Hematopoietic multipotent progenitor cell treated with erythropoietin and hydrocortisone succinate and interleukin-3 and kit ligand, for 17 days (in vitro differentiated cells): Measurements from ENCODE around the gene PTPRN2.
"Not testable (repeated sequence)": the region's sequence is repeated elsewhere in the genome, so short reads cannot be mapped to it uniquely, and the experiment has no call there.

Experiments used
- DNase-seq: peaks from one replicate; pipeline ENCODE4 v3.0.0-alpha.2; 2015; ENCODE audit warnings: low spot score

The PTPRN2 gene

DNA sequence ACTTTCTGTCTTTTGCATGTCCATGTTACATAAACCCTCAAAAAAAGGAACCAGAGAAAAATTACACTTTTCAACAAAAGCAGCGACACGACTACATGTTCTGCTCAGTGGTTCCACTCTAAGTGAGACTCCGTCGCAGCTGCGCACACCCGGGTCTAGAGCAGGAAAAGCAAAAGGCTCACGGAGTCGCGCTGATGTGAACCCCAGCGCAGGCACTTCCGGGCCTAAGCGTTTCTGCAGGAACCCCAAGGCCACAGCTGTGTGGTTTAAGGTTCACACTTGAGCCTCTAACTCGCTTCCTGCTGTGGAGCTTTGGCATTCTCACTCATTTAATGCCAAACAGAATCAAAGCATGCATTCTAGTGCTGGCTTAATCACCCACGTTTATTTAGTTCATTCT, 1010.6 kb downstream of the PTPRN2 start:
- DNase-seq, result no peak

DNA sequence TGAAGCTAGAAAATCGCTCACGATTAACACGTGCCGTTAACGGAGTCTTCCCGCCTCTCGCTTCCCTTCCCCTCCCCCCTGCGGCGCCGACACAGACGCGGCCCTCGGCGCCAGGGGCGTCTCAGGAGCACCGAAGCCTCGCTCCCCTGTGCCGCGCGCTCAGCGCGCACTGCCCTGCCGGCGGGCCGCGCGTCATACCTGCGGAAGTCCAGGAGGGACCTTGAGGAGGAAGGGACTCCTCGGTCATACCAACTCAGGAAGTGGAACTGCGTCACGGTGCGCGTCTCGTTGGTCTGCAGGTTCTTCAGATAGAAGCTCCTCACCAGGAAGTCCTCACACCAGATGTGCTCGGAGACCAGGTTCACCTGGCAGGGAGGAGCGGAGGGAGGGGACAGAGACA, 1011.2 kb downstream of the PTPRN2 start:
- DNase-seq, result no peak

DNA sequence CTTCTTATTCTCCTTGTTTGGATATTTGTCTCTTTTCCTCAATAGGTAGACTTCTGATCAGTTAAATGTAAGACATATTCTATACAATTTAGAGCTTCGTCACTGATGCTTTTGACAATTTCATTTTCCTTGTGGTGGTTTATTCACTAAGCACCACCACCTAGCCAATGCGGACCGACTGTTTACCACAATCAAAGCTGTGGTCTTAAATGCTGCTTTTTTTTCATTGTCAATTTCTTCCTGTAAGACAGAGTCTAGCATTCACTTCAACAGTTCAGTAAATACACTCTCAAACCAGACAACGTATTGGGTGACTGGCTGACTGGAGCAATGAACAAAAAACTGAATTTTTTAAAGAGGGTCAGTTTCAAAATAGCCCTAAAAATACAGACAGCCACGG, 1011.8 kb downstream of the PTPRN2 start:
- no peak for DNase-seq

DNA sequence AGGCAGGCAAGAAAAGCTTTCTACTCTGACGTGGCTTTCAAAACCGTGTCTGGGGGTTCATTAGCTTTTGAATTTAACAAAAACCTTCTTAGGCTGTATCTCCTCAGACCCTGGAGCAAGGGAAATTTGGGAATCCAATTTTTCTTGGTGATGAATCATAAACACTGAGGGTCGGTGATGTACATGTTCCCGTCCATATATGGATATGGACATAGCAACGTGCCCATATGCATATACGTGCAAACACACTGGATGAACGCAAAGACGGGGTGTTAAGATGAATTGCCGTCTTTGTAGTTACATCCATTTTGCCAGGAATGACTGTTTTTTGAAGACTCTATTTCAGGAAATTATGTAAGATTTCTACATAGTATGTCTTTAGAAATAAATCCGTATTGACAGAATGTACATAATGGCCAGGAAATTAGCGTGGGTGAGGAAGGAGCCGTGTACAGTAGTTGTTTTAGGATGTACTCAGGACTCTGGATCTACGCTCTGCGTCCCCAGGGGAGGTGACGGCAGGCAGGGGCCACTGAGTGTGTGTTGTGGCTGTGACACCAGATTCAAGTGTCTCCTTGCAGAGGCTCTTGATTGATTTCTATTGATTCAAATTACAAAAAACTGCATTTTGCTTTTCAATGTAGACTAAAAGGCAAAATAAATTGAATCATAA, 1012.6 kb downstream of the PTPRN2 start:
- no peak for DNase-seq

DNA sequence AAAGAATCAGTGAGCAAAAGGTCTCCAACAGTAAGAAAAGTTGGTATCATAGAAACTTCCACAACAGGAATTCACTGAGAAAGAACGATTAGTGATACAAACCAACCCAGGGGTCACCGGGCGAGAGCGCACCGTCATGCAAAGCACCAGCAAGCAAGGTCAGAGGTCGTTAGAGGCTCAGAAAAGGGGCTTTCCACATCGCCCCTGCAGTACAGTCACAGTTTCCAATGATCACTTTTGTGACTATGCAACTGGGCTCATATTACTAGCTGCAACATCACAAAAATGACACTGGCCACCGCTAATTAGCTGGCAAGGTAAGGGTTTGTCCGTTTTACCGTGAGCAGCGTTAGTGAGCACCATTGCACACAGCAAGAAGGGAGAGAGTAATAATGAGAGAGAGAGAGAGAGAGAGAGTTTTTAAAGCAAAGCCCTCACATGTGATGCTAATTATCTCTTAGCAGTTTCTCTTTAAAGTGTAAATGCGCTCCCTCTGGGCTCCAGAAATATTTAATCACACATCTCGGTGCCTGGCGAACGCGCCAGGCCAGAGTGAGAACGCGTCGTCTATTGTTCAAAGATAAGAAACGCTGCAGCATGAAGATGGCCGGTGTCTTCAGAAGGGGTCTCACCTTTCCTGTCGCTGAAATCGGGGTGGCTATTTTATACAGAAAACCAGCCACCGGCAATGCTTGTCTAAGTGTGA, 1013.4 kb downstream of the PTPRN2 start:
- no peak for DNase-seq

DNA sequence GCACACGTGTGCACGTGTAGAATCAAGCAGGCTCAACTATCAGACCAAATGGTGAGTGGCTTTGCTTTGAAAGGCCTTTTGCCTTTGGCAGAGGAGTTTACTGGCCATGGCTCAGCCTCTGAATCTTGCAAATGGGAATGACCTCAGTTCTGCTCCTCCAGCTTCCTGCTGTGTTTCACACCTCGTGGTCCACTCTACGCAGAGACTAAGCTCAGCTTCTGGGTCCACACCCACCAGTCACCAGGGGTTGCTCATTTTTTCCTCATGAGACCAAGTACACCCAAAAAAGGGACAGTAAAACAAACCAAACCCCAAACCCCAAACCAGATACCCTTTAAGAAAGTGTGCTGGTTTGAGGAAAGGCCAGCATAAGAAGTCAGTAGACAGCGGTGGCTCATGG, 1014.4 kb downstream of the PTPRN2 start:
- DNase-seq, result no peak

DNA sequence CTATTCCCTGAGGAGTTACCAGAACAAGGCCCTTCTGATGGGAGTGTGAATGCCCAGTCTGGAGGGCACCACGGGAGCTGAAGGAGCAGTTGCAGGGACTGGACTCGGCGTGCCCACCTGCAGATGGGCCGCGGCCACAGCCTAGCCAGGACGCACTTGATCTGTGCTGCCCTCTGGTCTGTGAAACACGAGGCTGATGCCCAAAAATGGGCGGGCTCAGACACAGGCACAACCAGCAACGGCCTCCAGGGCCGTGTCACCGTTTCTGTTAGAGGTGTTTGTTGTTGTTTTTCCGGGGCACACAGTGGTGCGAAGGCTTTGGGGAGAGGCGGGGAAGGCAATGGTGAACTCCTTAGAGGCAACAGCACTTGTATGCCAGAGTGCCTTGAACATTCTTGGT, 1015.0 kb downstream of the PTPRN2 start:
- DNase-seq, result no peak

DNA sequence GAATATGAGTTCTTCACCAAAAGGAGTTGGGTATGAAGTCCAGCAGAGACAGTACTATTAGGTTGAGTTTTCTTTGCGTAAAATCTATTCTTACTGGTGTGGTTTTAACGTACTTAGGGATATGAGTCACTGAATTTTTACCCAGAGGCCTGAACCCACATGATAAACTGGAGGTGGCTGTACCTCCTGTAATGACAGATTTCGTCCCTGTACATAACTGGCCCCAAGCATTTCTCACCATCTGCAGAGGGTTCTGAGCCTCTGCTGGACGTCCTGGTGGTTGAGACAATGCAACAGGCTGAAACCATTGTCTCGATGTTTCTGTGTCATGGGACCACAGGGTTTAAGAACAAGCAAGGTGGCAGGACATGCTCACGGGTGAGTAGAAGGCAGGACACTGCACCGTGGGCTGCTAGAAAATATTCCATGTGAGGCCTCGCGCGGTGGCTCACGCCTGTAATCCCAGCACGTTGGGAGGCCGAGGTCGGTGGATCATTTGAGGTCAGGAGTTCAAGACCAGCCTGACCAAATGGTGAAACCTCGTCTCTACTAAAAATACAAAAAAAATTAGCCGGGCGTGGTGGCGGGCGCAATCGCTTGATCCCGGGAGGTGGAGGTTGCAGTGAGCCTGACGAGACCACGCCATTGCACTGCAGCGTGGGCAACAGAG, 1017.0 kb downstream of the PTPRN2 start:
- no peak for DNase-seq

DNA sequence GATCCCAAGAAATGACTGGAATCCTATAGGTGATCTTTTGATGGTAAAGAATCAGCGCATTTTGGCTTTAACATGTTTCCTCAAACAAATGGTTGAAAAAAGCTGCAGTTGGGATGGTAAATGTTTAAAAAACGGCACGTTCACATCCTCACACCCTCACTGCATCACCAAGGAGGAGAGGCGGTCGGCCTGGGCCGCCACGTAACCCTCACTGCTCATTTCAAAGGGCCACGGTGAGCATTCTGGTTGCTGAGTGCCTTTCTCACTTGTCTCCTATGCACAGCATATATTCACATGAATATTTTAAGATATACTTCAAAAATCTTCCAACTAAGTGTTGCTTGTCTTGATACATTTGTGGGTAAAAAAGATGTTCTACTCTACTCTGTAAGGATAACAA, 1017.7 kb downstream of the PTPRN2 start:
- no peak for DNase-seq

DNA sequence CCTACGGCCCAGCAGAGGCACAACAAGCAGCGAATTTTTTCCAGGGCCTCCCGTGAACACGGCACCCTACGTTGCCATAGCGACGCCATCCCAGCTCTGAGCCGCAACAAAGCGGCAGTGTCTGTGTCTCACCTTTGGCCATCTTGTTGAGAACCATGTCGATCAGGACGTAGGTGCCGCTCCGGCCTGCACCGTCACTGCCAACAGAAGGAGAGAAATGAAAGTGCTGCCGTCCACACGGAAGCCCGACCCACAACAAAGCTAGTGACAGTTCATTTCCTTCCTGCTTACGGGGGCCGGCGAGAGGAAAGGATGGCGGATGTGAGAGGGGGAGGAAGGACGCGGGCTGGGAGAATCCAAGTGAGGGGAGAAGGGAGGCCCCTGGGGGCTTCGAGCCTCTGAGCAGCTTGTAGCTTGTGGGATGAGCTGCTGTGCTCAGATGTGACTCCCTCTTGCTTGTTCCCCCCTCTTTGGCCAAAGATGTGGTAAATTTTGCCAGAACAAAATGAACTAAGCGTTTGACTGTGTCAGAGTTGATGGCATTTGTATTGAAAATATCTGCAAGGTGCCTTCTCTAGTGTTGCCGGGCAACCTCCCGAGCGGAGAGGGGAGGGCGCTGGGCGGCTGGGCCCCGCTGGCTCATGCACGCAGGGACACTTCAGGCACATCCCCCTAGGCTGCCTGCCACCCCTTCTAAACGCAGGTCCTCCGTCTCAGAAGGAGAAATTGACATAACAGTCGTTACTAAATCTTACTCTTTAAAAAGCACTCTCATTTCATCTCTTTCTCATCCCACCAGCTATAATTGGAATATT, 1018.6 kb downstream of the PTPRN2 start:
- no peak for DNase-seq

DNA sequence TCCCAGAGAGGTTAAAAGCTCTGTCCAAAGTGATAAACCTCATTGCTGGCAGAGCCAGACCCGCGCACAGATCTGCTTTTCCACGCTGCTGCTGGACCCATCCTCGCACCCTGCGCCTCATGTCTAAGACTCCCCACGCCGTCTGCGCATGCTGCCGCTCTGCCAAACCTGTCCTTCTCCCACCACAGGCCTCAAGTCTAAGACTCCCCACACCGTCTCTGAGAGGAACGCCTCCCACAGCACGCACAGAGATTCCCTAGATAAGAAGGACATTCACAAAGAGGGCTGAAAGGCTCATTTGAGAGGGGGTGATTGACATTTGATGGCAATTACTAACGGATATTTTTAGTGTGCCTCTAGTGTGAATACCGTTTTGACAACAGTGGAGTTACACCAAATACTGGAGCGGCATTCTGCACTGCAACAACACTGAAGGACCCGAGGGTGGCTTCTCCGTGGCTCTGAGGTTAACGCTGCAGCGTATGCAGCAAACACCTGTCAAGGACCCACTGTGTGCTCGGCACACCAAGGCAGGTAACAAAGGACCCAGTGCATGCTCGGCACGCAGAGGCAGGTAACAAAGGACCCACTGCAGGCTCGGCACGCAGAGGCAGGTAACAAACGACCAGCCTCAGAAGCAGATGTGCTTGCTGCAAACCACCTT, 1019.4 kb downstream of the PTPRN2 start:
- no peak for DNase-seq

DNA sequence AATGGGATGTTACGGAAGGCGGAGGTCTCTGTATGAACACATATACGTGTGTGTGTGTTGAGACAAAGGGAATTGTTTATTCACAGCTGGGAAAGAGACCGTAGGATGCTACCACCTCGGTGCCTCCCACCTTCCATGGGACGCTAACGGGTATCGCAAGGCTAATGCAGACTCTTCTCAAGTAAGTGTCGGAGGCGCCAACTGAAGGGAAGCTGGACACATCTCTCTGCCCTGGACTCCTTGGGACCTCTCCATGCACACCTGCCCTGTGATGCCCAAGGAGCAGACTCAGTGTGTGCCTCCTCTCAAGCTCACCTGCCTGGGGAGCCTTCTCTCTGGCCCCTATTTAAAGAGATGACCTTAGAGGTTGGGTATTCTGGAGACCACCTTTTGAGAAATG, 1020.0 kb downstream of the PTPRN2 start:
- DNase-seq, result no peak

DNA sequence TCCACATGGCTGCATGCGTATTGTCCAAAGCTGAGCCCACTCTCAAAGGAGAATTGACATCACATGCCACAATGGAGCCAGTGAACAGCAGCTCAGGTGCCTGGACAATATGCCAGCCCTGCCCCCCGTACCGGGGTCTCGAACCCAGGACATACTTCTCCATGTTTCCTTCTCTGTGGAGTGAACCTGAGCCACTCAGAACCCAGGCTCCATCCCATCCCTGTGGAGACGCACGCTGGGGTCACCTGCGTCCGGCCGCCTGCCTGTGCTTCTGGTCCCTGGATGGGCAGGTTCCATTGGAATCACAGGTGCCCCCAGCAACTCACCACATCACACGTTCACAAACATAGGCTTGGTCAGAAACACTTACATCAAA, 1021.0 kb downstream of the PTPRN2 start:
- DNase-seq, result no peak

DNA sequence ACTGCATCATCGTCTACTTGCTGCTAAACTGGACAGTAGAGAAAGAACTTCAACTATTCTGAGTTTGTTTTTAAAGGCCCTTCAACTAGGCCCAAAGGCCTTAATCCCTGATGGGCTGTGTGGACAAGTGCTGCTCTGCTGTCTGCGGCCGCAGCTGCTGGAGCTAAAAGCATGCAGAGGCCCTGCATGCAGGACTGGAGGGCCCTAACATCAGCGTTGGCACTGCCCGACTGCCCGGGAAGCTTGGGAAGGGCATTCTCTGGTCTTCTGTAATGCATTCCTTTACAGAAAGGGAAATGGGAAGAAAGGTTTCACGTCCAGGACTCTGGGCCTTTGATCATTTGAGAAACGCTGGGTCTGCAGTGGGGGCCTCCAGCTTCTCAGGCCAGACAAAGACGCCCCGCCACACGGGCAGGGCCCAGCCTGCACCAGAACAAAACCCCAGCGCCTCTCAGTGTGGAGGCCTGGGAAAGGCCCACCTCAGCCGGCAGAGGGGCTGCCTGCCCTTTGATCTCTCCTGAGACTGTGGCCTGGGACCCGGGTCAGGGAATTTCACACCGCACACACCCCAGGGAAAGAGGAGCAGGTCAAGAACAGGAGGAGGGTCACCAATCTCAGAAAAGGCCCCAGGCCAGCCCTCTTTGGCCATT, 1021.5 kb downstream of the PTPRN2 start:
- DNase-seq, result no peak

DNA sequence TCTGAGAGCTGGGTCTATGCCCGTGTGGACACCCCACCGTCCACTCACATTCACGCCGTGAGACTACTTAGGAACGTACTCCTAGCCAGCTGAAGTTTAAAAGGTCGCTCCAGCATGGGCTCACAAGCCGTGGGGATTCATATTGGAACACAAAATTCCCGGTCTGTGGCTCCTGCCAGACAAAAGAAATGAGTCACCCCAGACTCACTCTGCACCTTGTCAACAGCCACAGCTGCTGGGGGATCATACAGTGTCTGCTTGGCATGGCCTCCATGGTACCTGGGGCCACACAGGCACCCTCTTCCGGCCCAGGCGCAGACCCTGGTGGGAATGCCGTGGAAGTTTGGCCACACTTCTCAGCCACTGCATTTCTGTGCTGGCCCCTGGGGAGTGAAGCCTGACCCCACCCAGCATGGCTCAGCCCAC, 1022.4 kb downstream of the PTPRN2 start:
- DNase-seq, result no peak

DNA sequence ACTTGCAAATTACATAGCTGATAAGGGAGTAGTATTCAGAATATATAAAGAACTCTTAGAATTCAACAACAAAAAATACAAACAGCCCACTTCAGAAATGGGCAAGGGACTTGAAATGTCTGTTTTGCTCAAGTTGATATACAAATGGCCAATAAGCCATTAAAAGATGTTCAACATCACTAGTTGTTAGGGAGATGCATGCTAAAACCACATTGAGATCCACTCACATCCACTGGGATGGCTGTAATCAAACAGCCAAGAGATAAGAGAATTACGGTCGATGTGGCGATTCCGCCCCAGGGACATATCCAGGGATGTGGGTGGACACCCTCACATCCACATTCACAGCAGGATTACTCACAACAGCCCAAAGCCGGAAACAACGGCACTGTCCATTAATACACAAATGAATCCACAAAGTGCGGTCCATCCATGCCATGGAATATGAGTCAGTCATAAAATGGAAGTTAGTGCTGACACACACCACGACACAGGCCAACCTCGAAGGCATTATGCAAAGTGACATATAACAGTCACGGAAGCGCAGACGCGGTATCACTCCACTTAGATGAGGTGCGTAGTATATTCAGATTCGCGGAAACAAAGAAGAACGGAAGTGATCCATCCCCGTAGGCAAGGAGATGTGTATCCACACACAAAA, 1023.0 kb downstream of the PTPRN2 start:
- no peak for DNase-seq

DNA sequence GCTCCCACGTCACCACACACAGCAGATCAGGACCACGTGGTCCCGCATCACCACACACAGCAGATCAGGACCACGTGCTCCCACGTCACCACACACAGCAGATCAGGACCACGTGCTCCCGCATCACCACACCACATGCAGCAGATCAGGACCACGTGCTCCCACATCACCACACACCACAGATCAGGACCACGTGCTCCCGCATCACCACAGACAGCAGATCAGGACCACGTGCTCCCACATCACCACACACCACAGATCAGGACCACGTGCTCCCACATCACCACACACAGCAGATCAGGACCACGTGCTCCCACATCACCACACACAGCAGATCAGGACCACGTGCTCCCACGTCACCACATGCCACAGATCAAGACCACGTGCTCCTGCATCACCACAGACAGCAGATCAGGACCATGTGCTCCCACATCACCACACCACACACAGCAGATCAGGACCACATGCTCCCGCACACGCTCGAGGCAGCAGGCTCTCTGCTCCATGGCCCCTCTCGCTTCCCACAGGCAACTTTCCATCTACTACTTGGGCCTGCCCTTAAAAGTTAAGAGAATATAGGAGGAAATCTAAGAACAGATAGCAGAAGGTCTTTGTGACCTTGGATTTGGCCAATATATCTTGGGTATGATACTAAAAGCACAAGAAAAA, 1024.0 kb downstream of the PTPRN2 start:
- DNase-seq, result not testable (repeated sequence)

DNA sequence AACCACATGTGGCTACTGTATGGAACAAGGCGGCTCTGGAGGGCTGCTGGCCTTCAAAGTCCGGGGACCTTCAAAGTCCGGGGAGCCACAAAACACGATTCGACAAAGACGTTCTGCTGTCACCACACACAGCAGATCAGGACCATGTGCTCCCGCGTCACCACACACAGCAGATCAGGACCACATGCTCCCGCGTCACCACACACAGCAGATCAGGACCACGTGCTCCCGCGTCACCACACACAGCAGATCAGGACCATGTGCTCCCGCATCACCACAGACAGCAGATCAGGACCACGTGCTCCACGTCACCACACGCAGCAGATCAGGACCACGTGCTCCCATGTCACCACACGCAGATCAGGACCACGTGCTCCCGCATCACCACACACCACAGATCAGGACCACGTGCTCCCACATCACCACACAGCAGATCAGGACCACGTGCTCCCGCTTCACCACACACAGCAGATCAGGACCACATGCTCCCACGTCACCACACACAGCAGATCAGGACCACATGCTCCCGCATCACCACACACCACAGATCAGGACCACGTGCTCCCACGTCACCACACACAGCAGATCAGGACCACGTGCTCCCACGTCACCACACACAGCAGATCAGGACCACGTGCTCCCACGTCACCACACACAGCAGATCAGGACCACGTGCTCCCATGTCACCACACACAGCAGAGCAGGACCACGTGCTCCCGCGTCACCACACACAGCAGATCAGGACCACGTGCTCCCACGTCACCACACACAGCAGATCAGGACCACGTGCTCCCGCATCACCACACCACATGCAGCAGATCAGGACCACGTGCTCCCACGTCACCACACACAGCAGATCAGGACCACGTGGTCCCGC, 1024.9 kb downstream of the PTPRN2 start:
- not testable (repeated sequence) for DNase-seq

DNA sequence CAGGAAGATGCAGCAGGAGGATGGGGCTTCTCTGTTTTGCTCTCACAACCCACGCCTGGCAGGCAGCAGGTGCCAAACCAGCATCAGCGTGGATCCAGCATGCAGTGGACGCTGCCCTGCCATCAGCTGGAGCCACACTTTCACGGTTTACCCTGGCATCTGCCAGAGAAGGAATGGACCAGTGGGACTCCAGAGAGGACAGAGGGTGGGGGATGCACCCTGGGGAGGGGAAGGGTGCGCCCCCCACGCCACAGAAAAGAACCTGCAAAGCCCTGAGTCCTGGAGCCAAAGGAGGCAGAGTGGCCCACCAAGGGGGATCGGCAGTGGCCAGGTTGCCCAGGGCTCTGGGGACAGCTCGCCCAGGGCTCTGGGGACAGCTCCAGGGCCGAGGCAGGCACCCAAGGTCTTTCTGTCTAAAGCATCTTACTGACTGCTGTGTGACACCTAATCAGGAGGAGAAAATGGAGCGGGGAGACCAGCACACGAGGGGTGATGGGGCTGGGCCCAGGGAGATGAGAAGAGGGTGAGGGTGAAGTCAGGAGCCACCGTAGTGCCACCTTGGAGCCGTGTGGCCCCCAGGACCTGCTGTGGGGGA, 1025.7 kb downstream of the PTPRN2 start:
- DNase-seq, result no peak
